ENCODE results near the gene THSD8.
"Not testable (repeated sequence)": the region's sequence is repeated elsewhere in the genome, so short reads cannot be mapped to it uniquely, and the experiment has no call there.

The THSD8 gene

DNA sequence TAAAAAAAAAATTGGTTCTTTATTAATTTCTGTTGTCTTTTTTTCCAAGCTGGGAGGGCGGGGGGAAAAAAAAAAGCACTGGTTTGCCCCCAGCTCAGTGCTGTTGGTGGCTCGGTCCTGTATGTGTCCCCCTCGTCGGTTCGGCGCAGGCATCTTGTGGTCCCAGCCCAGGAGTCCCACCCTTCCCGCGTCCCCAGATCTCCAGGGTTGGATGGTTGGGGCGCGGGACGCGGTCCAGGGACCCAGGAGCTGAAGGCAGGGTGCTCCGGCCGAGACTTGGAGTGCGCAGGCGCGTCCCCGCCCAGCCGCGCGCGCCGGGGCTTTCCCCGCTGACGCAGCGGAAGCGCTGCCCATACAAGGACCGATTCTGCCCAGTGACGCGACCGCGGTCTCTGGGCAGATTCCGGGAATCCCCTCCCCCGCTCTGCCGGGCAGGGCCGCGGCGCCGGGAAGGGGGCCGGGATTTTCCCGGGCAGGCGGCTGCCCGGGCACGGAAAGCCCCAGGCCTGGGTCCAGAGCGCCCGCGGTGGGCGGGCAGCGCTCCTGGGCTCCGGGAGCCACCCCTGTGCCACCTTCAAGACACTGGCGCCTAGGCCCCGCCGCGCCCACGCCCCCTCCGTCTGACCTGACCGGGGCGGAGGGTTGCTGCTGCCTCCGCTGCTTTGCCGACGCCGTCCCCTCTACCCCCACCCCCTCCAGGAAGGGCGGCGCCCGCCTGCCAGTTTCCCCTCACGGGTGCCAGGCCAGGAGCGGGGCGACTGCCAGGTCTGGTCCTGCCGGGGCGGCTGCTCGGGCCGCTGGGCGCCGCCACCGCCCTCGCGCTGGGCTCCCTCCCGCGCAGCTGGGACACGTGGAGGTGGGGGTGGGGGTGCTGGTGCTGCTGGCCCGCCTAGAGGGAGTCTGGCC, 8.3 kb upstream of the THSD8 start:
- DNase-seq = peak; percentile 92

DNA sequence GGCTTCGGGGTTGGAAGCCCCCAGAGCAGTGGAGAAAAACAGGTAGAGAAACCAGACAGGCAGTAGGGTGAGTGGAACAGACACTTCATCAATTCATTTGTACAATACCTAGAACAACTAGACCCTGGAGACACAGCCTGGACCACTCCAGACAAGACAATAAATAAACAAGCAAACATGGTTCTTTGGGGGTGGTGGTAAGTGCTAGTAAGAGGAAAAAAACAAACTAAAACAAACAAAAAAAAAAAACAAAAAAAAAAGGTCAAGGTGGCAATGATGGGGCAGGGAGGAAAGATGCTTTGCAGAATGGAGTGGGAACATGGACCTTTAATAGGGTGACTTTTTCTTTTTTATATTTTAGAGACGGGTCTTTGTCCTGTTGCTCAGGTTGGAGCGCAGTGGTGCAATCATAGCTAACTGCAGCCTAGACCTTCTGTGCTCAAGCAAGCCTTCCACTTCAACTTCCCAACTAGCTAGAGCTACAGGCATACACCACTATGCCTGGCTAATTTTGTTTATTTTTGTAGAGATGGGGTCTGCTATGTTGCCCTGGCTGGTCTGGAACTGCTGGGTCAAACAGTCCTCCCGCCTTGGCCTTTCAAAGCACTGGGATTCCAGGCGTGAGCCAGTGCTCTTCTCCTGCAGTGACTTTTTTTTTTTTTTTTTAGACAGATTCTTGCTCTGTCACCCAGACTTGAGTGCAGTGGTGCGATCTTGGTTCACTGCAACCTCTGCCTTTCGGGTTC, 7.5 kb upstream of the THSD8 start:
- no peak for DNase-seq

DNA sequence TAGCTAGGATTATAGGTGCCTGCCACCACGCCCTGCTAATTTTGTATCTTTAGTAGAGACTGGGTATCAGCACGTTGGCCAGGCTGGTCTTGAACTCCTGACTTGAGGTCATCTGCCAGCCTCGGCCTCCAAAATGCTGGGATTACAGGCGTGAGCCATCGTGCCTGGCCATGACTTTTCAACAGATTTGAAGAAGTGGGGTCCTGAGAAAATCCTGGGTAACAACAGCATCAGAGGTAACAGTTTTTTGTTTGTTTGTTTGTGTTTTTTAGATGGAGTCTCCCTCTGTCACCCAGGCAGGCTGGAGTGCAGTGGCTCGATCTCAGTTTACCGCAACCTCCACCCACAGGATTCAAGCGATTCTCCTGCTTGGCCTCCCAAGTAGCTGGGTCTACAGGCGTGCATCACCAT, 6.9 kb upstream of the THSD8 start:
- DNase-seq = no peak

DNA sequence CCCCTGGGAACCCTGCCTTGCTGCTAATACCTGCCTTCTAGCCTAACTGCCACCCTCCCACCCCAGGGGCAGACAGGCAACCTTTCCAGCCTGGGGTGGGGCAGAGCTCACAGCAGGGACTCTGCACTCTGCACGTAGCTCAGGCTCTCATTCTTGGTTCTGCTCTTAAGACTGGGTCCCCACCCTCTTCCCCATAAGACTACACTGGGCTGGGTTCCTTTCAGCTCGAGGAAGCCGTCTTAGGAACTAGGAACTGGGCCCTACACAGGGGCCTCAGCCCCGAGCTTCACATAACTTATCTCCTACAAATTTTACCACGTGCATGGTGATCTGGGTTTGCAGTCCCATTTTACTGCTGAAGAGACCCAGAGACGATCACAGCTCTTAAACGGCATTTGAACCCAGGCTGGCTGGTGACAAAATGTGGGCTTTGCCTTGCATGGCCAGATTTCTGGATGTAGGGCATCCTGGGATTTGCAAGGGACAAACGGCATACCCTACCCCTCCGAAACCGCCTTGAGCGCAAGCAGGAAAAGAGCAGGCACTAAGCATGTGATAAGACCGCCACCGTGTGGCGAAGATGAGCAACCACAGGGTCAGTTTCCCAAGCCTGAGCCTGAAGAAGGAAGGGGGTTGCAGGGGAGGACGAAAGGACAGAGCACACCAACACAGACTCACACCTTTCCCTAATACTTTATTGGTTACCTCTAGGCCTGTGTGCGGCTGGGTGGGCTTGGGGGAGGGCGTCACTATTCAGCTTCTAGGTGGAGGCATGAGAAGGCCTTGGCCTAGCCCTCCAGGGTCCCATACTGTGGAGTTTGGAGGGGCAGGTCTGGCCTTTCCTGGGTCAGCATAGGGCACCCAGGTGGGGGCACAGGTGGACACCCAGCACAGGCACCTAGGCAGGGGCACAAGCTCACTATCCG, 5.5 kb upstream of the THSD8 start:
- no peak for DNase-seq

DNA sequence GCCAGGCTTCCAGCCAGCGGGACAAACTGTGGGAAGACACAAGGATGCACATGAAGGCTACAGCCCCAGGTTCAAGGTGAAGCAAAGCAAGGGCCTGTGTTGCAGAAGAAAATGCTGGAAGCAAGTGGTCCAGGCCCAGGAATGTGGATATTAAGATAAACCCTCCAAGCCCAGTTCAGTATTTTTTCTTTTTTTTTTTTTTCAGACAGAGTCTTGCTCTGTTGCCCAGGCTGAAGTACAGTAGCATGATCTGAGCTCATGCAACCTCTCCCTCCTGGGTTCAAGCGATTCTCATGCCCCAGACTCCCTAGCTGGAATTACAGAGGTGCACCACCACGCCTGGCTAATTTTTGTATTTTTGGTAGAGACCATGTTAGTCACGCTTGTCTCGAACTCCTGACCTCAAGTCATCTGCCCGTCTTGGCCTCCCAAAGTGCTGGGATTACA, 4.7 kb upstream of the THSD8 start:
- DNase-seq = no peak

DNA sequence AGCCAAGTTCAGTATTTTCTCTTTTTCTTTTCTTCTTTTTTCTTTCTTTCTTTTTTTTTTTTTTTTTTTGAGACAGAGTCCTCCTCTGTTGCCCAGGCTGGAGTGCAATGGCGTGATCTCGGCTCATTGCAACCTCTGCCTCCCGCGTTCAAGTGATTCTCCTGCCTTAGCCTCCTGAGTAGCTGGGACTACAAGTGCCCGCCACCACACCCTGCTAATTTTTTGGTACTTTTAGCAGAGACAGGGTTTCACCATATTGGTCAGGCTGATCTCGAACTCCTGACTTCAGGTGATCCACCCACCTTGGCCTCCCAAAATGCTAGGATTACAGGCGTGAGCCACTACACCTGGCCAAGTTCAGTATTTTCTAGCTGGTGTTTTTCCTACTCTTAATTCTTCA, 4.3 kb upstream of the THSD8 start:
- DNase-seq = not testable (repeated sequence)

- no peak for DNase-seq
Observed at GRCh38 chr19:12799742-12800465, 2.0 kb upstream of the THSD8 start.

DNA sequence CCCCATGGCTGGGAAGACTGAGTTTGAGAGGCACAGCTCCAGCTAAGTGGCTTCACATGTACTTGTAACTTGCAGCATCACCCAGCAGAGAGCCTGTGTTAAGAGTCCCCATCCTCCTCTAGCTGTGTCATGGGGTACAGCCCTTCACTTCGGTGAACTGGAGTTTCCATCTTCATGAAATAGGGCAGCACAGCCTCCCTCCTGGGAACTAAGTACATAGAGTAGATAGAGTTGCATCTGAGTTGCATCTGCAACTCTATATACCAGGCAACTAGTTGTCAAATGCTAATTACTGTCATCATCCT, 1.5 kb upstream of the THSD8 start:
- no peak for DNase-seq

GRCh38 chr19:12800923-12801465, 875 bp upstream of the THSD8 start:
- no peak for DNase-seq

- no peak for DNase-seq
Observed at GRCh38 chr19:12802267-12803106, 618 bp downstream of the THSD8 start.

GRCh38 chr19:12804051-12804450, 2.2 kb downstream of the THSD8 start:
- DNase-seq = no peak

- DNase-seq = peak; percentile 91
Observed at GRCh38 chr19:12806242-12807081, 4.6 kb downstream of the THSD8 start, which contains the start of gene RNASEH2A. TSS of gene RNASEH2A (plus strand) at chr19:12806584. CDS start at chr19:12806674, 90 bp downstream.

GRCh38 chr19:12815088-12815487, 13.2 kb downstream of the THSD8 start:
- DNase-seq = no peak

DNA sequence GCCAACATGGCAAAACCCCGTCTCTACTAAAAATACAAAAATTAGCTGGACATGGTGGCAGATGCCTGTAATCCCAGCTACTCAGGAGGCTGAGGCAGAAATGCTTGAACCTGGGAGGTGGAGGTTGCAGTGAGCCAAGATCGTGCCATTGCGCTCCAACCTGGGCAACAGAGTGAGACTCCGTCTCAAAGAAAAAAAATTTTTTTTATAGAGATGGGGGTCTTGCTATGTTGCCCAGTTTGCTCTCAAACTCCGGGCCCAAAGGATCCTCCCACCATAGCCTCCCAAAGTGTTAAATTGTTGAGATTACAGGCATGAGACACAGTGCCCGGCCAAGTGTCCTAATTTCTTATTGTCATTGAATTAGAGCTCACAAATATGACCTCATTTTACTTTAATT, 15.3 kb downstream of the THSD8 start:
- not testable (repeated sequence) for DNase-seq

DNA sequence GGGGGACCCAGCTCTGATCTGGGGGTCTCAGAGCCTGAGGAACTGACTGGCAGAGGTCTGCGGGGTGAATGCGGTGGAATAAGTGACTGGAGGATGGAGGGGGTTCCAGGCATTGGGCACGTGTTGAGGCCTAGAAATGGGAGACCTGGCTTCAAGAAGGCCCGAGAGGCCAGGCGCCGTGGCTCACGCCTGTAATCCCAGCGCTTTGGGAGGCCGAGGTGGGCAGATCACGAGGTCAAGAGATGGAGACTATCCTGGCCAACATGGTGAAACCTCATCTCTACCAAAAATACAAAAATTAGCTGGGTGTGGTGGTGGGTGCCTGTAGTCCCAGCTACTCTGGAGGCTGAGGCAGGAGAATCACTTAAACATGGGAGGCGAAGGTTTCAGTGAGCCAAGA, 15.9 kb downstream of the THSD8 start:
- not testable (repeated sequence) for DNase-seq

DNA sequence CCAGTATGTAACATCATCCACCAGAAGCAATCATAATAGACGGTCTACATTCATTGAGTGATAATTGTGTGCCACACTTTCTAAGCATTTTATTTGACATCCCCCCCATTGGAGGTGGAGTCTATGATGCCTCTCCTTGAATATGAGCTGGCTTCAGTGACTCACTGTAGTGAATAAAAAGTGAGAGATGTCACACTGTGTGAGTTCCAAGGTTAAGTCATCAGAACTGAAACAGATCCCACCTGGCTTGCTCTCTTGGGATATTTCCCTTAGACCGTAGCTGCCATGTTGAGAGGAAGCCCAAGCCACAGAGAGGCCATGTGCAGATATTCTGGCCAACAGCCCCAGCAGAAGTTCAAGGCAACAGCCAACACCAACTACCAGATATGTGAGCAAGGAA, 19.9 kb downstream of the THSD8 start:
- DNase-seq = no peak

- DNase-seq = no peak
Observed at GRCh38 chr19:12825254-12826131, 23.6 kb downstream of the THSD8 start.

DNA sequence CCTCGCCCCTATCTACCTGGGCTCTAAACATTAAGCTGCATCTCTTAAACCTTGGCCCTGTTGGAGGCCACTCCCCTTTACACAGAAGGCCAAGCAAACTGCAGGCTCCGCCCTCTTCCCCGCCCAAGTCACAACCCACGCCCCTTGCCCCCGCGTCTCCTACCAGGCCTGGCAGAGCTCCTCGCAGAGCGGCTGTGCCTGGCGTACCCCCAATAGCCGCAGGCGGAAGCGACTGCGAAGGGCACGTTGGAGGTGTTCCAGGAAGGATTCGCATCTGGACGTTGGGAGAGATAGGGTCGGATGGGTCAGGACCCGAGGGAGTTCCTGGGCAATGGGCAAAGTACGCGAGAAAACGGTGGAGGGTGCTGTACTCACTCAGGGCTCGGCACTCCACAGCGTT, 26.6 kb downstream of the THSD8 start:
- DNase-seq = no peak

DNA sequence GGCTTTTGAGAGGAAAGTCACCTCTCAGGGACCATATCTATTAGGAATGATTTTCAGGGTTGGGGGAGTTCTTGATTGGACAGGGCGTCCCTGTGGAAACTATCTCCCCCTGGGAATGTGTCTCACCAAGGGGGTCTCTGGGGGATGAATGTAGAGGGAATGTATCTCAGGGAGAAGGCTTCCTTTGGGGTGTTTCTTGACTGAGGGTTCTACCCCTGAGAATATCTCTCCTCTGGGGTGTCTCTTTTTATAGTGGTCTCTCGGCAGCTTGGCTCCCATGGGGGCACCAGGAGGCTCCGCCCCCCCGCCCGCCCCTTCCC, 31.5 kb downstream of the THSD8 start:
- DNase-seq = no peak
